HG03025 (cell line): ENCODE data around the gene AWAT1.
A peak's percentile ranks its signal among the peaks of the same experiment; 100 is the strongest.
"Not testable (repeated sequence)": the region's sequence is repeated elsewhere in the genome, so short reads cannot be mapped to it uniquely, and the experiment has no call there.

ENCODE experiments used
- ATAC-seq: cut with Tn5 transposase; IDR thresholded peaks from one replicate; pipeline ENCODE4 v1.9.1; 2021; ENCODE audit warnings: mild to moderate bottlenecking, moderate library complexity; ENCODE audit not compliant: unreplicated experiment, low FRiP score

AWAT1 gene

GRCh38 chrX:70234355-70234754 lies at the start of gene AWAT1:
Gene AWAT1 (plus strand): TSS chrX:70234655. CDS start chrX:70234696, 41 bp downstream.
- ATAC-seq, result no peak

GRCh38 chrX:70190225-70190624 lies 44.2 kb upstream of the AWAT1 start:
- ATAC-seq, result no peak

DNA sequence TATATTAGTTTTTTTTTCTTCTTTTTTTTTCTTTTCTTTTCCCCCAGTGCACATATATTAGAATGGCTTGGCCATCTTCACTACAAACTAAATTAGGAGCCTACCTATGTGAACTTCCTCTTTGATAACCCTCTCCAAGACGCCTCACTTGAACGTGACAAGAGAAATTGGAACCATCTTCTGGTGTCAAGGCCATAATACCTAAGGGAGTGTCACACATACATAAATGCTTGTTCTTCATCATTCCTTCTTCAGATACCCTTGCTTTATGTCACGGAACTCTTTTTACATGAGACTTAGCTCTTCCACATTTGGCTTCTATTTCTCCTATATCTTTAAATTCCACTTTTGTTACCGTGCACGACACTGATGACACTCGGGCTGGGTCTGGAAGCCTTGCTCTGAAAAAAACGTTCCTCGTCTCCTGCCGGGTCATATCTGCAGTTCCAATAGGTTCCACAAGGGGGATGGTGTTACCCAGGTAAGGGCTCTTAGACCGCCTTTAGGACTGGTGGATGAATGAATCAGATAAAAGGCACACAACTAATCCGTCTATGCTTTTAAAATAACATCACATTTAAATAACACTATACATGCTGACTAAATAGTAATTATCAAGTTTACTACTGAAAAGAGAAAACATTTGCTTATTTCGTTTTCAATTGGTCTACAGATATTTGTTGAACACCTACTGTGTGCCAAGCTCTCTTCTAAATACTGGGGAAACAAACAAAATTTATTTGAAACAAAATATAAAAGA lies 37.3 kb upstream of the AWAT1 start:
- ATAC-seq, result peak; percentile 87

DNA sequence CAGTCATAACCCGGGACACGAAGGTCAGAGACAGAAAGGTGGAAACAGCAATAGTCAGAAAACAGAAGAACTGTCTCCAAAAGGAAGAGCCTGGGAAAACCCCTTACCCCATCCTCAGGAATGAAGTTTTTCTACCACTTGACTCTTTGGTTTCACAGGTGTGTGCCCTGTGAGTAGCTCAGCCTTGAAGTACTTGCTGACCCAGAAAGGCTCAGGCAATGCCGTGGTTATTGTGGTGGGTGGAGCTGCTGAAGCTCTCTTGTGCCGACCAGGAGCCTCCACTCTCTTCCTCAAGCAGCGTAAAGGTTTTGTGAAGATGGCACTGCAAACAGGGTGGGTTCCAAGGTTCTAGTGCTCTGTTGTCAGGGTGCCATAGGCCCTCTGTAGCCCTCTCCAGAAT lies 32.7 kb upstream of the AWAT1 start:
- ATAC-seq, result no peak

GRCh38 chrX:70208479-70208878 lies 26.0 kb upstream of the AWAT1 start:
- ATAC-seq, result no peak

DNA sequence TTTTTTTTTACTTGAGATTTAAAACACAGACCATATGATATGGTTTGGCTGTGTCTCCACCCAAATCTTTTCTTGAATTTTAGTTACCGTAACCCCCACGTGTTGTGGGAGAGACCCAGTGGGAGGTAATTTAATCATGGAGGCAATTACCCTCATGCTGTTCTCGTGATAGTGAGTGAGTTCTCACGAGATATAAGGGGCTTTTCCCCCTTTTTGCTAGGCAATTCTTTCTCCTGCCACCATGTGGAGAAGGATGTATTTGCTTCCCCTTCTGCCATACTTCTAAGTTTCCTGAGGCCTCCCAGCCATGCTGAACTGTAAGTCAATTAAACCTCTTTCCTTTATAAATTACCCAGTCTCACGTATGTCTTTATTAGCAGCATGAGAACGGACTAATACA lies 24.9 kb upstream of the AWAT1 start:
- ATAC-seq, result not testable (repeated sequence)

GRCh38 chrX:70219938-70220764 lies 14.3 kb upstream of the AWAT1 start:
- no peak for ATAC-seq

DNA sequence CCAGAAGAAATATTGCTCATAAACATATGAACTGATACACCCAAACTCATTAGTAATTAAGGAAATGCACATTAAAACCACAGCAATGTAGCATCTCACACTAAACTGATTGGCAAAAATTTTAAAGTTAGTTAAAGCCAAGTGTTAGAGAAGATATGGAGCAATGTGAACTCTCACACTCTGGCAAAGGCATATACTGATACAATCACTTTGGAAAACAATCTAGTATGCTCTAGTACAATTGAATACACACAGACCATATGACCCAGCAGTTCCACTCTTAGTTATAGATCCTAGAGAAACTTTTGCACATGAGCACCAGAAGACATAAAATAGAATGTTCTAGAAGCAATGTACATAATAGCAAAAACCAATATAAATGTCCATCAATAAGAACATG lies 8.4 kb upstream of the AWAT1 start:
- ATAC-seq, result no peak

- ATAC-seq, result no peak
These were observed 7.8 kb upstream of the AWAT1 start for GRCh38 chrX:70226687-70227086.

DNA sequence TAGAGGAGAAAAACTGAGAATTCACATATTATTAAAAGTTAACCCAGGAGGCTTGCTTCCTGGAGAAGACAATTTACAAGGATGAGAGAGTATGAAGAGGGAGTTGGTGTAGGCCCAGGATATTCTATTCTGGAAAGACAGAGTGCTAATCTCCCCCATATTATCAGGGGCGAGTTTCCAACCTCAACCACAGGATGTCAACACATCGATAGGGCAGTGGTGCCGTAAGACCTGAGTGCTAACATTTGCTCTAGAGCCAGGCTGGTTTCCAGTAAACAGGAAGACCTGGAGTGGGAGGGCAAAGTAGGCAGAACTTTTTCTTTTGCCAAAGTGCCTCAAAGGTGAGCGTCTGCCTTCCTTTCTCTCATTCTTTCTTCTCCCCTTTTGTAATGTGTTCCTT lies 2.8 kb upstream of the AWAT1 start:
- no peak for ATAC-seq

- ATAC-seq, result no peak
These were observed 6.3 kb downstream of the AWAT1 start for GRCh38 chrX:70240751-70241150.

DNA sequence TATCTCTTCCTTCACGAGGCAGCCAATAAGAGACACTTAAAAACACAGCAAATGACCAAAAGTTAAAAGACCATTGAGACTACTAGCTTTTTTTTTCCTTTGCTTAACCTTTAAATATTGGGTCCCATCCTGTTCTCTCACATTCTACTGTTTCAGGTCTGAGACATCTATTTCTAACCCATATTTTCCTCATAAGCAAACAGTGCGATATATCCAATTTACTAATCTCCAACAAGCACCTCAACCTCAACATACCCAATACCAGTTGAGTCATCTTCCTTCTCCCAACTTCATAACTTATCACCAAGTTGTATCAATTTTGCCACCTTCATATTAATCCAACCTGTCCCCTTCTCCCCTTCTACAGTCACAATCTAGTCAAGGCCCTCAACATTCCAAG lies 7.0 kb downstream of the AWAT1 start:
- ATAC-seq, result no peak

- not testable (repeated sequence) for ATAC-seq
These were observed 9.1 kb downstream of the AWAT1 start for GRCh38 chrX:70243601-70244000.

DNA sequence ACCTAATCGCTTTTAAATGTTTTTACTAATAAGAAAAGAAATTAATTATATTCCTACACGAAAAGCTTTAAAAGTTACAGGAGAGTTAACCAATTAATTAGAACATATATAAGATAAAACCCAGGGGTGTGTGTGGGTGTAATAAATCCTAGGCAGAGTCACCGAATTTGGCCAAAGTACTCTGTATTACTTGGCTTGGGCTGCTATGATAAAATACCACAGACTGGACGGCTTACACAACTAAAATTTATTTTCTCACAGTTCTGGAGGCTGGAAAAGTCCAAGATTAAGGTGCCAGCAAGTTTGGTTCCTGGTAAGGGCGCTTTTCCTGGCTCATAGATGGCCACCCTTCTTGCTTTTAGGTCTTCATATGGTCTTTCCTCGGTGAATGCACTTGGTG lies 10.4 kb downstream of the AWAT1 start:
- ATAC-seq, result no peak

GRCh38 chrX:70247252-70247651 lies 12.8 kb downstream of the AWAT1 start:
- ATAC-seq, result no peak

- ATAC-seq, result no peak
These were observed 18.0 kb downstream of the AWAT1 start for GRCh38 chrX:70252491-70252890.

GRCh38 chrX:70253377-70254062 lies 19.1 kb downstream of the AWAT1 start:
- no peak for ATAC-seq

DNA sequence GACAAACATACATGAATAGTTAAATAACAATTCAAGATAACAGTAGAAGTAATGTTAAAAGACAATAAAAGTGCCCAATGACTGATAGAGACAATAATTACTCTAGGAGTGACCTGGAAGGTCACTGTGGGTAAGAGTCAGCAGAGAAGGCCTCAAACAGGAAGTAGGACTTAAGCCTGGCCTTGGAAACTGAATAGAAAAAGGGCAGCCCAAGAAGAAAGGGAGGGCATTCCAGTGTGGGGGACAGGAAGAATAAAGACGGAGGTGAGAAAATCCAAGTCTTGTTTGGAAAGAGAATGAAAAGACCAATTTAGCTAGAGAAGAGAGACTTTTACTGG lies 19.6 kb downstream of the AWAT1 start:
- no peak for ATAC-seq

DNA sequence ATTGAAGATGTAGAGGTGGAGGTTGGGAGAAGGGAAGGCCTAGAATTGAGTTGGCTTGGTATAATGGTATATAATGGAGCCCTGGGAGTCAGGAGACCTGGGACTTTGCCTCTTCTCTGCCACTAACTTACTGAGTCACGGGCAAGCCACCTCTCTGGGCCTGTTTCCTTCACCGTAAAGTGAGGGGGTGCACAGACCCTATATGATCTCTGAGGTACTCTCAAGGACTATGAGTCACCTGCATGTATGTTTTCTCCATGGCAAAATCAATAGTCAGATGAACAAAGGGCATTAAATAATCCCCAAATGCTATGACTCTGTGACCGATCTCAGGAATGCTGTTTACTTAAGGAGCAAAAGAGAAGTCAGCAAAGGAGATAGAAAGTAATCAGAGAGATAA lies 20.5 kb downstream of the AWAT1 start:
- ATAC-seq, result no peak

DNA sequence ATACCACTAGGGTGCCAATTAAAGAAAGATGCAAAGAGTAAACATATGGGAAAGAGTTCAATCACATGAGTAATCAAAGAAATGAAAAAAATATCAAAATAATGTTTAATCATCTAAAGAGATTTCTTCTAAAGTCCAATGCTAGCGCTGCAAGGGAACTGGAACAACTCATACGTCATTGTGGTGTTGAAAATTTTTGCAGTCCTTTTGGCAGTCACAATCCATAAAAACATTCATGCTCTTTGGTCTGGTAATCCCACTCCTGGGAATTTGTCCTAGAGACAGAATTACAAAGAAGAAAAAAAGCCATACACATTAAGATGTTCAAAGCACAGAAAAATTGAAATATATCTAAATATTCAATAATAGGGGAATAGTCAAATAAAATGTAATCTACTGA lies 21.0 kb downstream of the AWAT1 start:
- no peak for ATAC-seq
